GM12878 (cell line): ENCODE data around the gene C15orf40. TPM values are rescaled to one million over a fixed set of nuclear protein-coding genes. Genes with fewer than 3 reads are reported as not detected.

ENCODE experiments used
- ATAC-seq: fragments of 200-7000 bp; cut with Tn5 transposase; 3 replicates; pipeline ENCODE4 v1.9.1; 2020; ENCODE audit warnings: mild to moderate bottlenecking, moderate library complexity
- BruUV-seq: library from RNA; stranded (reverse); fragments of 400-500 nt; replicated peaks from 2 replicates; lab custom pipeline; 2021; lab: Mats Ljungman, UMichigan
- CTCF ChIA-PET: fragments of 300-600 bp; sonication (Branson Sonifier 250); formaldehyde crosslinking; extraction: SDS; loops from one replicate; lab custom pipeline; 2021; ENCODE audit warnings: inconsistent platforms; lab: Yijun Ruan, JAX
- POLR2A ChIA-PET: fragments of 350-600 bp; formaldehyde crosslinking; extraction: SDS; loops from one replicate; lab custom pipeline; 2021; ENCODE audit warnings: inconsistent platforms; lab: Charles Lee
- RAD21 ChIA-PET: fragments of 300-600 bp; sonication (Branson Sonifier 250); formaldehyde crosslinking; loops from one replicate; lab custom pipeline; 2023; ENCODE audit warnings: antibody characterized with exemption; ENCODE audit not compliant: unreplicated experiment; lab: Charles Lee
- SMC1A ChIA-PET: fragments of 300-600 bp; sonication (Branson Sonifier 250); formaldehyde crosslinking; loops from one replicate; lab custom pipeline; 2023; ENCODE audit not compliant: unreplicated experiment, uncharacterized antibody; lab: Charles Lee
- DNase-seq: peaks from one replicate; pipeline ENCODE4 v3.0.0-alpha.2; 2011; ENCODE audit warnings: low read depth, low spot score
- FAIRE-seq: peaks from 3 replicates; lab custom pipeline; 2011; peaks lifted over from hg19 to GRCh38; lab: Jason Lieb, UNC
- H2AFZ ChIP-seq: 2 replicates; pipeline ENCODE4 v1.6.0; 2011; ENCODE audit warnings: low read depth, low read length, control low read depth; ENCODE audit not compliant: control insufficient read depth
- H3K27ac ChIP-seq: 2 replicates; pipeline ENCODE4 v1.5.1; 2011; ENCODE audit warnings: control low read depth; ENCODE audit not compliant: control insufficient read depth, insufficient read depth
- H3K27me3 ChIP-seq, 2 experiments: replicated peaks in 1 of 2; 2 replicates each; pipeline versions ENCODE4 v1.6.0 to v1.6.1; 2011; ENCODE audit warnings: low read length in 1 of 2; ENCODE audit not compliant: control insufficient read depth in 2 of 2, insufficient read depth in 2 of 2
- H3K36me3 ChIP-seq, 2 experiments: 2 replicates each; pipeline ENCODE4 v1.5.1; 2011; ENCODE audit warnings: low read length in 1 of 2; ENCODE audit not compliant: control insufficient read depth in 2 of 2, insufficient read depth in 2 of 2
- H3K4me1 ChIP-seq: 2 replicates; pipeline ENCODE4 v1.6.1; 2011; ENCODE audit warnings: mild to moderate bottlenecking, low read length, moderate library complexity, mixed read lengths; ENCODE audit not compliant: control insufficient read depth, insufficient read depth
- H3K4me2 ChIP-seq: 2 replicates; pipeline ENCODE4 v1.6.0; 2011; ENCODE audit warnings: control low read depth; ENCODE audit not compliant: control insufficient read depth, insufficient read depth
- H3K4me3 ChIP-seq: fragments of 200-600 bp; sonication (generic); 2 replicates; pipeline ENCODE4 v1.5.1; 2016
- H3K79me2 ChIP-seq: 2 replicates; pipeline ENCODE4 v1.6.0; 2011; ENCODE audit warnings: low read length; ENCODE audit not compliant: control insufficient read depth, insufficient read depth
- H3K9ac ChIP-seq: 2 replicates; pipeline ENCODE4 v1.8.0; 2011; ENCODE audit warnings: low read length, control low read depth, mixed read lengths; ENCODE audit not compliant: control insufficient read depth, insufficient read depth
- H3K9me3 ChIP-seq: replicated peaks from 3 replicates; pipeline ENCODE4 v1.5.1; 2011; ENCODE audit warnings: mild to moderate bottlenecking, low read length; ENCODE audit not compliant: control insufficient read depth, insufficient read depth
- H4K20me1 ChIP-seq: 2 replicates; pipeline ENCODE4 v1.6.0; 2011; ENCODE audit not compliant: control insufficient read depth, insufficient read depth
- BRCA1 ChIP-seq: IDR thresholded peaks from 2 replicates; pipeline ENCODE4 v1.6.1; 2011; ENCODE audit warnings: low read depth, low read length, improper control_type of control experiment
- CBX5 ChIP-seq: sonication (generic); IDR thresholded peaks from 2 replicates; pipeline ENCODE4 v1.6.1; 2016; ENCODE audit warnings: low read depth, moderate library complexity, mild to moderate bottlenecking, inconsistent platforms
- ETV6 ChIP-seq, 2 experiments: fragments of 450-650 bp in 1 of 2; IDR thresholded peaks in 1 of 2; conservative IDR thresholded peaks in 1 of 2; 2 replicates each; pipeline ENCODE4 v1.6.1; 2014; ENCODE audit warnings: antibody characterized with exemption in 1 of 2, borderline replicate concordance in 1 of 2, low read depth in 1 of 2, mild to moderate bottlenecking in 1 of 2, moderate library complexity in 1 of 2
- FOXK2 ChIP-seq: fragments of 450-650 bp; IDR thresholded peaks from 2 replicates; pipeline ENCODE4 v1.6.1; 2017; ENCODE audit warnings: mild to moderate bottlenecking, moderate library complexity
- HCFC1 ChIP-seq: fragments of 150-350 bp; IDR thresholded peaks from 2 replicates; pipeline ENCODE4 v1.6.1; 2014; ENCODE audit warnings: low read length
- HDAC2 ChIP-seq: fragments of 200-600 bp; sonication (generic); IDR thresholded peaks from 2 replicates; pipeline ENCODE4 v1.6.1; 2017
- IKZF2 ChIP-seq, 2 experiments: fragments of 450-650 bp; IDR thresholded peaks; 2 replicates each; pipeline ENCODE4 v1.6.1; 2017; ENCODE audit warnings: mild to moderate bottlenecking in 2 of 2, moderate library complexity in 2 of 2
- POLR2AphosphoS5 ChIP-seq: IDR thresholded peaks from 2 replicates; pipeline ENCODE4 v1.6.1; 2011; ENCODE audit warnings: mild to moderate bottlenecking, low read length, inconsistent platforms
- RAD21 ChIP-seq: IDR thresholded peaks from 2 replicates; pipeline ENCODE4 v1.6.1; 2011; ENCODE audit warnings: mild to moderate bottlenecking, low read depth, low read length, moderate library complexity; ENCODE audit not compliant: insufficient read depth
- RB1 ChIP-seq: fragments of 450-650 bp; formaldehyde crosslinking; IDR thresholded peaks from 2 replicates; pipeline ENCODE4 v1.6.1; 2017; ENCODE audit warnings: mild to moderate bottlenecking, borderline replicate concordance
- REST ChIP-seq: IDR thresholded peaks from 2 replicates; pipeline ENCODE4 v1.6.1; 2012; ENCODE audit warnings: mild to moderate bottlenecking, low read depth, low read length
- SIN3A ChIP-seq: IDR thresholded peaks from 2 replicates; pipeline ENCODE4 v1.6.1; 2012; ENCODE audit warnings: low read depth, low read length, improper control_type of control experiment
- TCF3 ChIP-seq: IDR thresholded peaks from 2 replicates; pipeline ENCODE4 v1.6.1; 2012; ENCODE audit warnings: low read depth, mild to moderate bottlenecking, low read length, borderline replicate concordance; ENCODE audit not compliant: insufficient read depth
- ZNF384 ChIP-seq: IDR thresholded peaks from 2 replicates; pipeline ENCODE4 v1.6.1; 2012; ENCODE audit warnings: low read depth, mild to moderate bottlenecking, low read length, improper control_type of control experiment, borderline replicate concordance
- ZZZ3 ChIP-seq: IDR thresholded peaks from 2 replicates; pipeline ENCODE4 v1.6.1; 2011; ENCODE audit warnings: low read depth; ENCODE audit not compliant: control insufficient read depth, insufficient read length
- WGBS: methylation state at CpG from one replicate; pipeline ENCODE4 v1.1.6; 2016; ENCODE audit warnings: low lambda C conversion rate; ENCODE audit not compliant: insufficient replicate concordance, insufficient coverage; ENCODE audit errors: missing lambda C conversion rate; 5-methylcytosine and 5-hydroxymethylcytosine counted together
- in situ Hi-C: fragments of 300-500 bp; cut with MboI; formaldehyde crosslinking; loops from 9 replicates; pipeline ENCODE4 v1.14.3; 2018; ENCODE audit warnings: mixed read lengths
- intact Hi-C: fragments of 100-400 bp; cut with micrococcal nuclease; formaldehyde crosslinking; loops from one replicate; pipeline ENCODE4 v1.14.2; 2022; ENCODE audit not compliant: unreplicated experiment
- polyA plus RNA-seq, 11 experiments: library from polyadenylated mRNA; depleted of rRNA in 4 of 11; unstranded in 6 of 11; stranded (reverse) in 5 of 11; fragments of >200 nt; fragmentation: Nextera tagmentation in 4 of 11; fragmentation: Illumina TruSeq in 1 of 11; extraction: Ambion mirVana in 4 of 11; extraction: Trizol in 1 of 11; gene quantifications; 1 replicate in 1 of 11; 2 replicates in 10 of 11; pipeline versions ENCODE4 v1.2.1 to v1.2.3, GENCODE V29; 2011 to 2016; ENCODE audit warnings: inconsistent platforms in 2 of 11, missing spikeins in 2 of 11, low read depth in 1 of 11
- total RNA-seq, 4 experiments: library from RNA; depleted of rRNA in 3 of 4; stranded (reverse); fragments of >200 nt in 3 of 4; fragmentation: Illumina TruSeq in 1 of 4; extraction: Trizol in 1 of 4; gene quantifications; 2 replicates each; pipeline versions ENCODE4 v1.2.1 to v1.2.3, GENCODE V29; 2013 to 2021
- TF ChIP-seq, protein P1 (sequence below): IDR thresholded peaks from 2 replicates; pipeline ENCODE4 v1.6.1; 2011; ENCODE audit warnings: borderline replicate concordance, low read depth, mild to moderate bottlenecking, moderate library complexity, low read length; ENCODE audit not compliant: insufficient read depth, poor library complexity, severe bottlenecking
- TF ChIP-seq, protein P2 (sequence below): fragments of 450-650 bp; IDR thresholded peaks from 2 replicates; pipeline ENCODE4 v1.6.1; 2017; ENCODE audit warnings: borderline replicate concordance

Gene C15orf40
- total and polyA plus RNA-seq, 10 of the 15 experiments (the other 5 are each of a cell fraction or from before 2014, with no cell fraction given), result 21.3 to 70.0 (median 31.8) TPM

DNA sequence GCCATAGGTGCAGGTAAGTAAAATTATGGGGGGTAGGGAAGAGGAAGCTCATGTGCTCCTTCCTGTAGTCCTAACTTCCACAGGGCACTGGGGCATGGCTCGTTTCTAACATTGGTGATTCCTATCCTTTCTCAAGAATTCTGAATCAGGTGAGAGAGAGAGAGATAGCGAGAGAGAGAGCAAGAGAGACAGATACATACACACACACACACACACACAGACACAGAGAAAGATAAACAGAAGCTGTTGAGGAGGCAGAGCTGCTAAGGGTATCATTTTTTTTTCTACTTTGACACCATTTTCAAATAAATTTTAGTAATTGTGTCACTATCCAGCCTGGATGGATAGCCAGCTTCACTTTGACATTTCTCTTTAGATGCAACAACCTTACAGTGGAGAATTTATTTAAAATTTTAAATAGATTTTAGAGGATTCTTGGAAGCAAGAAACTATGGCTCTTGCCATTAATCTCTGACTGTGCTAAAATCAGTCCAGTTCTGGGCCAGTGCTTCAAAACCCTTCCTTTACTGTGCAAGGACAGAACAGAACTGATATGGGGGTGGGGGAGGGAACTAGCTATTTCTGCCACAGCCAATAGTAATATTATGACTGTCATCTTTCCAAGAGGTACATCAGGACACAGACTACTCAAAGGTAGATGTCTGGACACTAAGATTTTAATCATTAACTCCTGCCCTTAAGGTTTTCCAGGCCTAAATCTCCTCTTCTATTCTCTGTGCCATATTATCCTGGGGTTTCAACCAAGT is 40.0 kb downstream of the C15orf40 start:
- TF ChIP-seq FOXK2, result no peak
- no peak for TF ChIP-seq RB1
- no peak for TF ChIP-seq REST
- TF ChIP-seq RAD21, result no peak
- no peak for TF ChIP-seq POLR2AphosphoS5
- TF ChIP-seq BRCA1, result no peak
- no peak for TF ChIP-seq TCF3
- TF ChIP-seq ETV6 (conservative IDR thresholded peaks at IDR 0.05 in 1 of 2, IDR thresholded peaks at IDR 0.05 in 1 of 2; ENCODE audit: borderline replicate concordance in 1 of 2, low read depth in 1 of 2), result no peak
- TF ChIP-seq HCFC1, result no peak
- no peak for TF ChIP-seq IKZF2 (IDR thresholded peaks at IDR 0.05)
- TF ChIP-seq HDAC2, result no peak
- TF ChIP-seq SIN3A, result no peak
- no peak for TF ChIP-seq ZZZ3
- TF ChIP-seq ZNF384, result no peak
- TF ChIP-seq, protein P1, sequence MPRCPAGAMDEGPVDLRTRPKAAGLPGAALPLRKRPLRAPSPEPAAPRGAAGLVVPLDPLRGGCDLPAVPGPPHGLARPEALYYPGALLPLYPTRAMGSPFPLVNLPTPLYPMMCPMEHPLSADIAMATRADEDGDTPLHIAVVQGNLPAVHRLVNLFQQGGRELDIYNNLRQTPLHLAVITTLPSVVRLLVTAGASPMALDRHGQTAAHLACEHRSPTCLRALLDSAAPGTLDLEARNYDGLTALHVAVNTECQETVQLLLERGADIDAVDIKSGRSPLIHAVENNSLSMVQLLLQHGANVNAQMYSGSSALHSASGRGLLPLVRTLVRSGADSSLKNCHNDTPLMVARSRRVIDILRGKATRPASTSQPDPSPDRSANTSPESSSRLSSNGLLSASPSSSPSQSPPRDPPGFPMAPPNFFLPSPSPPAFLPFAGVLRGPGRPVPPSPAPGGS, result no peak
- TF ChIP-seq, protein P2, sequence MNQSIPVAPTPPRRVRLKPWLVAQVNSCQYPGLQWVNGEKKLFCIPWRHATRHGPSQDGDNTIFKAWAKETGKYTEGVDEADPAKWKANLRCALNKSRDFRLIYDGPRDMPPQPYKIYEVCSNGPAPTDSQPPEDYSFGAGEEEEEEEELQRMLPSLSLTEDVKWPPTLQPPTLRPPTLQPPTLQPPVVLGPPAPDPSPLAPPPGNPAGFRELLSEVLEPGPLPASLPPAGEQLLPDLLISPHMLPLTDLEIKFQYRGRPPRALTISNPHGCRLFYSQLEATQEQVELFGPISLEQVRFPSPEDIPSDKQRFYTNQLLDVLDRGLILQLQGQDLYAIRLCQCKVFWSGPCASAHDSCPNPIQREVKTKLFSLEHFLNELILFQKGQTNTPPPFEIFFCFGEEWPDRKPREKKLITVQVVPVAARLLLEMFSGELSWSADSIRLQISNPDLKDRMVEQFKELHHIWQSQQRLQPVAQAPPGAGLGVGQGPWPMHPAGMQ, result no peak
- no peak for TF ChIP-seq CBX5
- TF ChIP-seq, all 136 proteins: peak for 0
- Histone ChIP-seq H3K36me3 (no peaks in the 10 kb centered on the region), H3K9ac (no peak overlapping the region), H3K79me2 (no peaks in the 10 kb centered on the region), H3K9me3 (no peaks in the 10 kb centered on the region), H2AFZ (no peak overlapping the region), H3K4me2 (no peak overlapping the region), H3K27me3 (peaks cover 0 to 2% of the 10 kb centered on the region in 2 experiments; a peak in 1 of 4 replicates), H3K4me1 (peaks cover 7% of the 10 kb centered on the region), H3K4me3 (no peak overlapping the region), H3K27ac (no peak overlapping the region), H4K20me1 (no peaks in the 10 kb centered on the region)
- FAIRE-seq, result no peak
- ATAC-seq, result no peak
- intact Hi-C loops, result no loop called here
- no peak for DNase-seq
- ChIA-PET RAD21 (no interaction called here), POLR2A (no interaction called here), CTCF (no interaction called here), SMC1A (interaction anchor here (1.4 kb wide), 2 partner anchors 10 to 33 kb away, joined by 3 to 4 read pairs; no protein-coding TSS in a partner anchor)
- in situ Hi-C loops, result no loop called here
- BruUV-seq, result no TSS peak
- 46% methylated on average over 2 of the region's 2 CpGs for WGBS
